Fibroblast of lung (primary cell): ENCODE data around the gene IP6K2.
"Not testable (repeated sequence)": the region's sequence is repeated elsewhere in the genome, so short reads cannot be mapped to it uniquely, and the experiment has no call there.

Source experiments
- CTCF ChIP-seq, 2 donors: IDR thresholded peaks in 1 of 2; conservative IDR thresholded peaks in 1 of 2; 1 replicate in 1 of 2; 2 replicates in 1 of 2; pipeline ENCODE4 v1.5.1; 2011 to 2012; ENCODE audit warnings: low read length in 2 of 2, control low read depth in 1 of 2, inconsistent platforms in 1 of 2, low read depth in 1 of 2, mild to moderate bottlenecking in 1 of 2
- EZH2 ChIP-seq: IDR thresholded peaks from 2 replicates; pipeline ENCODE4 v1.5.1; 2012; ENCODE audit warnings: low read length, control low read depth, mild to moderate bottlenecking; ENCODE audit errors: missing control alignments

- TF ChIP-seq CTCF (conservative IDR thresholded peaks at IDR 0.05 in 1 of 2, IDR thresholded peaks at IDR 0.05 in 1 of 2; ENCODE audit: low read depth in 1 of 2, low read length in 2 of 2); EZH2: not testable (repeated sequence)
These were observed 24.2 kb upstream of the IP6K2 start for GRCh38 chr3:48741226-48741625.
